ENCODE data around the gene GLP1R. TPM values are rescaled to one million over a fixed set of nuclear protein-coding genes. Genes with fewer than 3 reads are reported as not detected.

The GLP1R gene
- total RNA-seq, 1 experiment from 2014 or later = 0.85 TPM

GRCh38 chr6:39003072-39003471 is 45.5 kb upstream of the GLP1R start:
- no peaks in the 10 kb centered on the region for H3K27me3 ChIP-seq (ENCODE audit: insufficient read depth, low read length)
- no peak overlapping the region for H2BK15ac ChIP-seq (ENCODE audit: low read depth, low read length)
- no peak overlapping the region for H3K18ac ChIP-seq (ENCODE audit: insufficient read length, low read depth, low read length)
- no peak for DNase-seq
- peaks cover 41% of the 10 kb centered on the region for H3K27me3 Mint-ChIP-seq (ENCODE audit: low read depth)
- no peak overlapping the region for H3K27ac ChIP-seq (ENCODE audit: insufficient read length, low read depth, low read length)
- no peak overlapping the region for H3K4me2 ChIP-seq (ENCODE audit: insufficient read depth, insufficient read length, low read length)
- H2BK12ac ChIP-seq (ENCODE audit: insufficient read length, low read depth, low read length) = no peak overlapping the region
- H3K23me2 ChIP-seq (ENCODE audit: insufficient read length, low read depth, low read length, poor library complexity, severe bottlenecking) = no peaks in the 10 kb centered on the region
- no CpG with 5 or more reads among the region's 3 CpGs for WGBS (ENCODE audit: extremely low coverage, insufficient read length, low lambda C conversion rate)
- H2BK20ac ChIP-seq (ENCODE audit: low read depth, low read length, poor library complexity, severe bottlenecking) = no peak overlapping the region
- no peak overlapping the region for H2AK5ac ChIP-seq (ENCODE audit: insufficient read length, low read length)
- H4K8ac ChIP-seq (replicated peaks; ENCODE audit: insufficient read length, low read depth, low read length) = no peak overlapping the region
- H4K5ac ChIP-seq (ENCODE audit: insufficient read length, low read depth, low read length) = no peak overlapping the region
- no peak overlapping the region for H3K4ac ChIP-seq (ENCODE audit: low read depth, low read length)
- H3K9me3 ChIP-seq (ENCODE audit: control insufficient read depth, low read depth, low read length) = no peaks in the 10 kb centered on the region
- H3K9ac ChIP-seq (ENCODE audit: extremely low read depth, insufficient read length, low read length) = no peak overlapping the region
- no peak overlapping the region for H3K56ac ChIP-seq (ENCODE audit: insufficient read length, low read depth, low read length)
- H2BK120ac ChIP-seq (ENCODE audit: low read depth, low read length, poor library complexity, severe bottlenecking) = no peak overlapping the region
- no peak overlapping the region for H3K23ac ChIP-seq (ENCODE audit: insufficient read length, low read depth, low read length)
- no peaks in the 10 kb centered on the region for H3K36me3 Mint-ChIP-seq (ENCODE audit: insufficient read depth in 1 of 3, low read depth in 3 of 3)
- no peak overlapping the region for H2BK5ac ChIP-seq (ENCODE audit: insufficient read length, low read length)
- peaks cover 0 to 2% of the 10 kb centered on the region in 2 experiments; a peak in 2 of 4 replicates for H3K4me1 Mint-ChIP-seq
- H3K27ac Mint-ChIP-seq = no peak overlapping the region
- no peak overlapping the region for H3K4me3 Mint-ChIP-seq
- H3T11ph ChIP-seq (ENCODE audit: low read length) = no peak overlapping the region
- no peak overlapping the region for H3K14ac ChIP-seq (ENCODE audit: insufficient read depth, low read length)
- H4K91ac ChIP-seq (ENCODE audit: insufficient read length, low read depth, low read length) = no peak overlapping the region
- no peaks in the 10 kb centered on the region for H3K9me3 Mint-ChIP-seq
- no peaks in the 10 kb centered on the region for H3K79me2 ChIP-seq (ENCODE audit: insufficient read depth, low read length)
- H3K79me1 ChIP-seq (ENCODE audit: insufficient read depth, low read depth, low read length, poor library complexity, severe bottlenecking) = no peaks in the 10 kb centered on the region
- H3K4me1 ChIP-seq (ENCODE audit: insufficient read depth, low read length) = no peaks in the 10 kb centered on the region
- H4K20me1 ChIP-seq (ENCODE audit: control insufficient read depth, insufficient read depth, insufficient read length) = no peaks in the 10 kb centered on the region
- no peak overlapping the region for H2AFZ ChIP-seq (ENCODE audit: low read length)
- TF ChIP-seq, protein P1, sequence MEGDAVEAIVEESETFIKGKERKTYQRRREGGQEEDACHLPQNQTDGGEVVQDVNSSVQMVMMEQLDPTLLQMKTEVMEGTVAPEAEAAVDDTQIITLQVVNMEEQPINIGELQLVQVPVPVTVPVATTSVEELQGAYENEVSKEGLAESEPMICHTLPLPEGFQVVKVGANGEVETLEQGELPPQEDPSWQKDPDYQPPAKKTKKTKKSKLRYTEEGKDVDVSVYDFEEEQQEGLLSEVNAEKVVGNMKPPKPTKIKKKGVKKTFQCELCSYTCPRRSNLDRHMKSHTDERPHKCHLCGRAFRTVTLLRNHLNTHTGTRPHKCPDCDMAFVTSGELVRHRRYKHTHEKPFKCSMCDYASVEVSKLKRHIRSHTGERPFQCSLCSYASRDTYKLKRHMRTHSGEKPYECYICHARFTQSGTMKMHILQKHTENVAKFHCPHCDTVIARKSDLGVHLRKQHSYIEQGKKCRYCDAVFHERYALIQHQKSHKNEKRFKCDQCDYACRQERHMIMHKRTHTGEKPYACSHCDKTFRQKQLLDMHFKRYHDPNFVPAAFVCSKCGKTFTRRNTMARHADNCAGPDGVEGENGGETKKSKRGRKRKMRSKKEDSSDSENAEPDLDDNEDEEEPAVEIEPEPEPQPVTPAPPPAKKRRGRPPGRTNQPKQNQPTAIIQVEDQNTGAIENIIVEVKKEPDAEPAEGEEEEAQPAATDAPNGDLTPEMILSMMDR (conservative IDR thresholded peaks at IDR 0.05) = peak; percentile 78
